Coronary artery (tissue), 2 donors: ENCODE results near the gene EME1.

Experiments used
- DNase-seq: peaks from one replicate; pipeline ENCODE4 v3.0.0-alpha.2; 2017; ENCODE audit warnings: low spot score
- H3K27ac ChIP-seq, 2 donors: fragments of 200-600 bp; sonication (generic); one replicate each; pipeline ENCODE4 v1.5.1; 2016 to 2019
- H3K4me3 ChIP-seq: fragments of 200-600 bp; sonication (generic); 2 replicates; pipeline ENCODE4 v1.5.1; 2016; ENCODE audit warnings: mild to moderate bottlenecking, moderate library complexity
- CTCF ChIP-seq: fragments of 200-600 bp; sonication (generic); IDR thresholded peaks from one replicate; pipeline ENCODE4 v1.5.1; 2019; ENCODE audit warnings: antibody characterized with exemption

The EME1 gene

GRCh38 chr17:50364715-50365114 lies 8.3 kb upstream of the EME1 start:
- no peak overlapping the region for H3K4me3 ChIP-seq
- no peak for TF ChIP-seq CTCF
- DNase-seq: no peak
- no peak overlapping the region for H3K27ac ChIP-seq

GRCh38 chr17:50365165-50365564 lies 7.9 kb upstream of the EME1 start:
- no peak overlapping the region for H3K27ac ChIP-seq
- H3K4me3 ChIP-seq: no peak overlapping the region
- no peak for DNase-seq
- no peak for TF ChIP-seq CTCF

GRCh38 chr17:50365649-50366393 lies 7.2 kb upstream of the EME1 start:
- no peak for DNase-seq
- no peak for TF ChIP-seq CTCF
- Histone ChIP-seq H3K27ac (no peak overlapping the region), H3K4me3 (no peak overlapping the region)

- H3K27ac ChIP-seq: no peak overlapping the region
- H3K4me3 ChIP-seq: no peak overlapping the region
- no peak for DNase-seq
- no peak for TF ChIP-seq CTCF
These were observed 5.6 kb upstream of the EME1 start for GRCh38 chr17:50367401-50367800.

GRCh38 chr17:50370052-50370451 lies 3.0 kb upstream of the EME1 start:
- TF ChIP-seq CTCF: no peak
- Histone ChIP-seq H3K4me3 (no peak overlapping the region), H3K27ac (no peak overlapping the region)
- no peak for DNase-seq

- Histone ChIP-seq H3K27ac (no peak overlapping the region), H3K4me3 (peak overlapping the region; percentile 90)
- DNase-seq: no peak
- no peak for TF ChIP-seq CTCF
These were observed 1.5 kb upstream of the EME1 start for GRCh38 chr17:50371526-50371925.

- TF ChIP-seq CTCF: no peak
- no peak for DNase-seq
- H3K27ac ChIP-seq: peak overlapping the region; percentile 73 to 97
- H3K4me3 ChIP-seq: peak overlapping the region; percentile 90
These were observed 739 bp upstream of the EME1 start for GRCh38 chr17:50372222-50372757.
